ENCODE data around the gene ADAMTS1.

DNA sequence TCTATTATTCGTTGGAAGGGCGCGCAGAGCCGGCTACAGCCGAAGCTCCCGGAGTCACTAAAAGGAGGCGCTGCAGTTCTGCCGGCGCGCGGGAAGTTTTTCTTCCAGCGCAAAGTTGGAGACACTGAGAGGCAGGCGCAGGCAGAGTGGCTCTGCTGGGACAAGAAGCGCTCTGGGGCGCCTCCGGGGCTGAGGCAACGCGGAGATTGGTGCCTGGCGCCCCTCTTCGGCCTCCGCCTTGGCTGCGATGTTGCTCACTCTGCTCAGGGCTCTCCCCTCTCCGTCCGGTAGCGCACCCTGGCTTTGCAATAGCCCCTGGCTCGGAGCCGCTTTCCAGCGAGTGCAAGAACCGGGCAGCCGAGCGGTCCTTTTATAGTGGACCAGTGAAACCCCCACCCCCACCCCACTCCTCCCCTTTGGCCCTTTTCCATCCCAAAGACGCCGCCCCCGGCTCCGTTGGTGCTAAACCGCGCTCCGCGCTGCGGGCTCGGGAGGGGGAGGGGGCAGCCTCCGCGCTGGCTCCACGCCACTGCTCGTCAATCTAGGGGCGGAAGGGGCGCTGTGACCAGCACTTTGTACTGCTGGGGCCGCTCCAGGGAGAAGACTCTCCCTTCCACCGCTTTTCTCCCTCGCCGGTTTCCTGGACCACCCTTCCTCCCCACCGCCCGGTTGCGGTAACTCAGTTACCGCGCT lies at the start of gene ADAMTS1:
- no peak for TF ChIP-seq CREB1 (CRISPR knock-in tag; IDR thresholded peaks at IDR 0.05)
- TF ChIP-seq, protein P1, sequence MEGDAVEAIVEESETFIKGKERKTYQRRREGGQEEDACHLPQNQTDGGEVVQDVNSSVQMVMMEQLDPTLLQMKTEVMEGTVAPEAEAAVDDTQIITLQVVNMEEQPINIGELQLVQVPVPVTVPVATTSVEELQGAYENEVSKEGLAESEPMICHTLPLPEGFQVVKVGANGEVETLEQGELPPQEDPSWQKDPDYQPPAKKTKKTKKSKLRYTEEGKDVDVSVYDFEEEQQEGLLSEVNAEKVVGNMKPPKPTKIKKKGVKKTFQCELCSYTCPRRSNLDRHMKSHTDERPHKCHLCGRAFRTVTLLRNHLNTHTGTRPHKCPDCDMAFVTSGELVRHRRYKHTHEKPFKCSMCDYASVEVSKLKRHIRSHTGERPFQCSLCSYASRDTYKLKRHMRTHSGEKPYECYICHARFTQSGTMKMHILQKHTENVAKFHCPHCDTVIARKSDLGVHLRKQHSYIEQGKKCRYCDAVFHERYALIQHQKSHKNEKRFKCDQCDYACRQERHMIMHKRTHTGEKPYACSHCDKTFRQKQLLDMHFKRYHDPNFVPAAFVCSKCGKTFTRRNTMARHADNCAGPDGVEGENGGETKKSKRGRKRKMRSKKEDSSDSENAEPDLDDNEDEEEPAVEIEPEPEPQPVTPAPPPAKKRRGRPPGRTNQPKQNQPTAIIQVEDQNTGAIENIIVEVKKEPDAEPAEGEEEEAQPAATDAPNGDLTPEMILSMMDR (IDR thresholded peaks at IDR 0.05), result no peak
- no peak for TF ChIP-seq RELA (CRISPR knock-in tag; IDR thresholded peaks at IDR 0.05; ENCODE audit: borderline replicate concordance)
- TF ChIP-seq TP53 (CRISPR knock-in tag; IDR thresholded peaks at IDR 0.05), result no peak
- TF ChIP-seq ELF4 (CRISPR knock-in tag; IDR thresholded peaks at IDR 0.05; ENCODE audit: low read depth), result no peak
- TF ChIP-seq ATF1 (CRISPR knock-in tag; IDR thresholded peaks at IDR 0.05), result no peak

Data from WTC11 (cell line).